ENCODE data around the gene TSPAN7.

The TSPAN7 gene

DNA sequence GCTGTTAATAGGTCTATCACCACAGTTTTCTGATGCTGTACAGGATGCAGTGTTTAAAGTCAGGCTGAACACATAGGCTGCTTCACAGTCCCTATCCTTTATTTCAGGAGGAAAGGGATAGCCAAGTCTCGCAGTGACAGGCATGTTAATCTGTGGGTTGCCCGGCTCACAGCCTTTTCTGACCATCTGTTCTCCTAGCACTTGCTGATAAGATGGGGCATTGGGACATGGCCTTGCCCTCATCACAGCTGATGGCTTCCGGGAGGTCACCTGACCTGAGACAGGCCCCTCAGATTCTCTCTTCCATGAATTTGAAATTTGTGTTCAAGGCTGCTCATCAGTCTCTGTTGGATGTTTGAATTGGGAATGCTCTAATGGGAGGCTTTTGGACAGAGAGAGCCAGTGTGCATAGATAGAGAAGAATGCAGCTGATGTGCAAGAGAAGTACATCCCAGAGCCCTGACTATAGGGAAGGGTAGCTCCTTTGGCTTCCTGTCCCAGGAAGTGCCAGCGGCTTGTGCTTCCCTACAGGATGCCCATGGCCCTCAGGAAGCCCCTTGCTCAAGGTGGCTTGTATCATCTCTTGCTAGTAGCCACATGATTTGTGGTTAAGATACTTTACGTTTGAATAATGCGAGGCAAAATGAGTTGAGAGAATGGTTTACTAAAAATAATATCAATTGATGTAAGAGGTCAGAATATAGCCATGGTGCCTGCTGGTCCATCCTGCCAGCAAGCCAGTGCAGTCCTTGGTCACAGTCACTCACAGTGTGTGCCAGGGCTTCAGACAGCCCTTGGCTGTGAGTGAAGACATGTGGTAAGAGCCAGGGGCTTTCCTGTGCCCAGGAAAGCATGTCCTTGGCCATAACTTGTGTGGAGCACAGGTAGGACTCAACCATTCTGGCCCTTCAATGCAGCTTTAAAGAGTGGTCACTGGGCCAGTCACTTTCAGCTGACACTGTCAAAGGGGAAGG is 88.6 kb downstream of the TSPAN7 start:
- DNase-seq, result peak; percentile 21 to 41

DNA sequence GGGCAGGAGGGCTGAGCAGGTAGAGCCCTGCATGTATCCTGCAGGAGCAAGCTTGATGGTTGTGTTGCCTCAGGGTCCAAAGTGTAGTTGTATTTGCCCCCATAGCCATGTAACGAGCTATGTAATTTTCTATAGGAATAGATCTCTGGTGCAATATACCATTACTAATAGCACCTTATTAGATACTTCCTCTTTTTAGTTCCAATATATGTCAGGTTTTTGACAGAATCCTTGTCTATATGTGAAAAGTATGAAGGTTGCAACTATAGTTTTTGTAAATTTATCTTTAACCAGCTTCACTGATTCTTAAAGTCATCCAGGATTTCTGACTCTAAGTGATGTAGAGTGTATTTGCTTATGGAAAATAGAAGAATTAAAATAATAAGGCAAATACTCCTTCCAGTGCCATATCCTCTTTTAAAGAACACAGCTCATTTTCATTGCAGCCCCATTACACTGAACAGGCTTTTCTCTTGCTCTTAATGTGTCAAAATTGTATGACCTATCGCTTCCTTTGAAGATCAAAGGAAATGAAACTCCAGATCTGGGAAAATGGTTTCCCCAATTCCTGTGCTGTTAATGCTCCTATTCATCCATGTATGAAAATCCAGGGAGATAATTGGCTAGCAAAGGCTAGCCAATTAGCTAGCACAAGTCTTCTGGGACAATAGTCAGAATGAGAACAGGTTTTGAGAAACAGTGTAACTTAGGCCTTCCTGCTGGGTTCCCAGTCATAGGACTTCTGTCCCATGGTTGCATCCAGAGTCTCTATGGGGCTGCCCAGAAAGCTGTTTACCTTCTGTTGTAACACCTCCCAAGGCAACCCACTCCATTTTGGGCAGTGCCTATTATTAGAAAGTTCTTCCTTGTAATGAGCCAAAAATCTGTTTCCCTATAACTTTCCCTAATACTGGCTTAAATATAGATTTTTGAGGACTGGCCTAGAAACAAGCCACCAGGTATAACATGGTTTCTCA is 90.6 kb downstream of the TSPAN7 start:
- peak in 1 of 2 experiments; percentile 5 for DNase-seq

DNA sequence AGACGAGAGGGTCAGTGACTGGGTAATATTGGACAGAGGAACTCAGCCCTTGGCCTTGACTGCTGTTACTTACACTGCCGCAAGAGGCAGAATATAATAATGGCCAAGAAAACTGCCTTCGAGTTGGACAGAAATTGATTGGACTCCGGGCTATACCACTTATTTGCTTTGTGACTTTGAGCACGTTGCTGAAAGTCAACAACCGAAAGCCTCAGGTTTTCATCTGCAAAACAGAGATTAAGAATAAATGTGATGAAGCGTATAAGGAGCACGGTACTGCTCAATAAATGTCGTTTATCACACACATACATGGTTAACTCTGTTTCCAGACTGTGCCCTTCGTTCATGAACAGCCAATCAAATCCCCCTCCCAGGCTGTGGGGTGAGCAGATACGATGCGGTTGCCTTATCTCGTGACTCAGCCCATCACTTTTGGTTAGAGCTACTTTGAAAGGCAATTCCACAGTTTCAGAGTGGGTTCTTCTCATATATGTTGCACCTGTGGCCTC is 91.6 kb downstream of the TSPAN7 start:
- DNase-seq, result no peak

DNA sequence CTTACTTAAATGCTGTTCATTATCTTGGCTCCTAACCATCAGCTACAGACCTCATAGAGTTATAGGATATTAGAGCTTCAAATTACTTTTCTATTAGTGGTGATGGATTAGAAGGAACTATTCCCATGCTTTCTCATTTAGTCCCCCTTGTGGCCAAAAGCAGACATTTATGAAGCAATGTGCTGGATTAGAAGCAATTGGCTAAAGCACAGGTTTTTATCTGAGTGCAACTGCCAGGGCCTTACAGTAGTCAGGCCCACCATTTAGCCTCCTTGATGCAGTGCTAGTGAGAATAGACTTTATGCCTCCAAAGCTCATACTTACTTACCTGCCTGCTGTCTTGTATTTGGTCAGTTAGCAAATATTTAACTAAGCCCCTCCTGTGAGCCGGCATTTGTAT is 93.0 kb downstream of the TSPAN7 start:
- peak in 1 of 2 experiments; percentile 31 for DNase-seq

DNA sequence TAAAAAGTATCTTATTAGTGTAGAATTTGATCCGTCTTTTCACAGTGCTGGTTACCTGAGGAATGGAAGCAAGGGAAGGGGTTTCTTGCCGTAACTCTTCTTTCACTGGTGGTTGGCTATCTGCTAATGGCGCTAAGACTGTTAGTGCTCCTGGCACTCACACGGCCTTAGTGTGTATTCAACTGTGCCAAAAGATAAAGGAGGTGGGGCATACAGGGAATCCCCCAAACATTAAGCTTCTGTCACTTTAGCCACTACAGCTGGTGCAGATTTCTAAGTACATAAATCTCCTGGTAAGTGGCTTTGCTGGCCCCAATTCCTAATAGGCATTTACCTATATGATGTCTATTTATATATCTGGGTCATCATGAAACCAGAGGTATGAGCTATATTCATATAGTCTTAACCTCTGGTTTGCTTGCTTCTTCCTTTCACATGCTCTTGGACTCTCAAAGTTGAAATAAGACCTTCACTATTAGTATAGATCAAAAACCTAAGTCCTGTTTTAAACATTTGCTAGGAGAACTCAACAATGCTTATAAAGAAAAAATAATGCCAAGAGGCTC is 95.1 kb downstream of the TSPAN7 start:
- DNase-seq, result no peak

DNA sequence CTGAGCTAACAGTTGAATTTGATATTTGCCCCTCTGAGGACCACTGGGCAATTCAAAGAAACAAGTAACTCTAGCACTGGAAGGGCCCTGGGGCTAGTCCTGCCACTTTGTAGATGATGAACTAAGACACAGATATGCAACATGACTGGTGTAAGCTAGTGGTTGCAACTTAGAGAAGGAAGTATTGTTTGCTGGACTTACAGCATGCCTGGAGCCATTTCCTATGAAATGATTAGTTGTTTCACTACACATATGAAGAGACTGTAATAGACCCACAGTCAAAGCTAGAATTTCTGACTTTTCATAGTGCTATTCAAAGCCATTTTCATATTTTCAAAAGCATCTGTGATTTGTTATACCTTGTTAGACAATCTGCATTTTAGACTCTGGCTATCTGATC is 96.2 kb downstream of the TSPAN7 start:
- no peak for DNase-seq

DNA sequence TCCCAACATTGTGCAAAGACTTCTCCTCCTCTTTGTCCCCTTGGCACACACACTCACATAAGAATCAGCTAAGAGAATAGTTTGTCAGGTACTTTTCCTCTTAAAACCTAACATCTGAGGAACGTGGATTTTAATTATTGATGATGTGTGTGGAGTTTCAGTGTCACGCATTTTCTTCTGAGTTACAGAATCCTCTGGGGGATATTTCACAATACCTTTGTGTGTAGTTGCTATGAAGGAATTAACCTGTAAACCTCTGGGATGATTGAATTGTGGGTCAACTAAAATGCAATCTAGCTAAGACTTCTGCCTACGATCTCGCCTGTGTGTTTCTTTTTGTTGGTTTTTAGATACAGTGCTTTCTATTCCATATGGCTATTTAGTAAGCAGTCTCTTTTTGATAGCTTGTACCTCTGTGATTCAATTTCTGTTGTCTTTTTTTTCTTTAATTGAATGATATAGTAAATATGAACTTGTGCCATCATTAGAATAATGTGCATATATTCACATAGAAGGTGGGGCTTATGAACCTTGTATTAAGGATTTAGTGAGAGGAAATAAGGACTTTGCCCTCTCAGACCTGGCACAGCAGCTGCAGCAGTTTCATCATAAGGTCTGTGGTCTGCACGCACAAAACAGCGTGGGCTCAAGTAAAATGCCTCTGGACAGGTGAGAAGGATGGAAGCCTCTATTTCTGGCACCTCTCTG is 99.2 kb downstream of the TSPAN7 start:
- no peak for DNase-seq

DNA sequence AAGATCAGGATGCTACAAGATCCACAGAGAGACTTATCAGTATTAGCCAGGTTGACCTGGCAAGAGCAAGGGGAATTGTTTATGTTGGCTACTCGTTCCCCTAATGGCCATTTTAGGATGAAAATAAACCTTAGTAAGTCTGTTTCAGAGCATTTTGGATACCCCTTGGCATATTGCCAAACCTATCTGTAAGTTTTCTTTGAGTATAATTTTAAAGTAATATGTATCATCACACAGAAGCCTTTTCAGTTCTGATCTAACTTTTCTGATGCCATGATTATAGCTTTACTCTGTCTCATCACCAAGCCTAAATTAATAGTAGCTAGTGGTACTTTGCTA is 99.7 kb downstream of the TSPAN7 start:
- no peak for DNase-seq

DNA sequence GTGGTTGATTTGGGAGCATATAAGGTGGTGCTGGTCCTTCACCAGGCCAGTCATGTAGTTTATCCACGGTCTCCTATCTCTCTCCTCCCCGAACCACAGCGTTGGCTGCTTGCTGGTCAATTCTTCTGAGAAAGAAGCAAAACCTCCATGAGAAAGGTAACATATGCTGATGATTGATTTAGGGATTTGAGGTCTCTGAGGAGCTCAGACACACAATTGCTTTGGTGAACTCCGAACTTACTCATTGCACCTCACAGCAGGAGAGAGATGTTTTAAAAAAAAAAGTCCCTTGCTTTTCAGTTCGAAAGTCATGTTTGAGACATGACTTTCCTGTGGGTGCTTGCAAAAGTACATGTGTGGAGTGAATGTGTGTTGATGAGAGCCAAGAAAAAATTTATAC is 100.2 kb downstream of the TSPAN7 start:
- DNase-seq, result no peak

DNA sequence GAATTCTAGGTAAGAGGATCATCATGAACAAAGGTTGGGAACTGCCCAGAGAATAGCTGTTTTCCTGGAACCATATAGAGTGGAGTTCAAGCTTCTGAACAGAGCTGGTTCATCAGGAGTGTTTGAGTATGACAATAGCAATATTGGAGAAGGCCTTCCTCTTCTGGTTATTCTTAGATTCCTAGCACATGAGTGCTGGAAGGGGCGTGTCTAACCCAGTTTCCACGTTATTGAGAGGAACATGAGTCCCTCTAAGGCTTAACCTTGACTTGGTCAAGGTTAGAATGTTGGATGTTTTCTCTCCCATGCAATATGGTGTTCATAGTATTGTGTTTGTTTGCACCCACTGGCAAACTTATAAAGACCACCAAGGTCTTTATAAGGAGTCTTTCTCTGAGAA is 101.3 kb downstream of the TSPAN7 start:
- DNase-seq, result no peak

DNA sequence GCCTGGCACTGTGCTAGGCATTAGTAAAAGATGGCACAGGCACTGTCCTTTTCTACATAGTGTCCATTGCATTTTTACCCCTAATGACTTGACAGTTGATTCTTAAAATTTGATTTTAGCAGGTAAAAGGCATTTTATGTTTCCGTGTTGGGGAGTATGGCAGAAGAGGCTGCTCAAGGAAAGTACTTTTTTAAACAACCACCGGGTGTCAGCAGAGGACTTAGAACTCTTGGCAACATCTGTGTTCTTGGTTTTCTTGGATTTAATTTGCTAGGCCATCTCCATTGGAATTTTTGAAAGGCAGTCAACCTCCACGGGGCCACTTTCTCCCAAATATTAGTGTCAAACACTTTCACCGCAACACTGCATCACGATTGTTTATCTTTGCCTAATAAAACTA is 102.9 kb downstream of the TSPAN7 start:
- DNase-seq, result no peak

DNA sequence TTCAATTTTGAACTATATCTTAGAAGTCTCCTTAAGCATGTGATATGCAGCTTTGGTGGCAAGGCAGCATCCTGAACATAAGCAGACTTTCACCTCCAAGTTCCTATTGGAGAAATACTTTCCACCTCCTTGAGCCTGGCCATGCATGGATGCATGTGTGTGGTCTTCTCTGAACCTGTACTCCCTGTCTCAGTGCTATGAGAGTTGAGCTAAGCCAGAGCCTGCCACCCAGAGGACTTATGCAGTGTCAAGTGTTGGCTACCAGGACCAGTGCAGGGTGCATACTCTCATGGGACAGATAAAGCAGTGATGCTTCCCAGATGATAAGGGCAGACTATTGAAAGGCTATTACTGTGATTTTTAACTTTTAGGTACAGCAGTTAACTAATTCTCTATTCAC is 105.6 kb downstream of the TSPAN7 start:
- DNase-seq, result no peak

DNA sequence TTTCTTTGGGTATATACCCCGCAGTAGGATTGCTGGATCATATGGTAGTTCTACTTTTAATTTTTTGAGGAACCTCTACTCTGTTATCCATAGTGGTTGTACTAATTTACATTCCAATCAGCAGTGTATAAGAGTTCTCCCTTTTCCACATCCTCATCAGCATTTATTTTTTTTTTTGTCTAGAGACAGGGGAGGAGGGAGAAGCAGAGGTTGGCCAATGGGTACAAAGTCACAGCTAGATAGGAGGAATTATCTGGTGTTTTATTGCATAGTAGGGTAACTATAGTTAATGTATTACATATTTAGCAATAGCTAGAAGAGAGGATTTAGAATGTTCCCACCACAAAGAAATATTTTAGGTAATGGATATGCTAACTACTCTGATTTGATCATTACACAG is 107.4 kb downstream of the TSPAN7 start:
- no peak for DNase-seq

DNA sequence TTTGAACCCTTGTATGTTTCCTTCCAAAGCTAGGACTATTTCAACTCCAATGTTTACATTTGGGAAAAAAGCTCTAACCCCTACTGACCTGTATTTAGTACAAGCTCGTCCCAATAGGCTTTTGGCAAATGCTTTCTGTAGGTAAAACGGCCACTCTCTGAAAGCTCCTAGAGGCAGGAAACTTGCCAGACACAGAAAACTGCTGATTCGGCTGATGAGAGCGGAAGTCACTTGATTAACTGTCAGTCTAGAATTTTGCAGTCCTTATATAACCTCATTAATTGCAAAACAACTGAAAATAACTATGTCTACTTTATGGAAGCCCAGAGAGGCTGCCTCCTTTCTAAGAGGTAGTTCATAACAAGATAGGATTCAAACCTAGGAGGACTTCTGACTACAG is 108.1 kb downstream of the TSPAN7 start:
- no peak for DNase-seq

DNA sequence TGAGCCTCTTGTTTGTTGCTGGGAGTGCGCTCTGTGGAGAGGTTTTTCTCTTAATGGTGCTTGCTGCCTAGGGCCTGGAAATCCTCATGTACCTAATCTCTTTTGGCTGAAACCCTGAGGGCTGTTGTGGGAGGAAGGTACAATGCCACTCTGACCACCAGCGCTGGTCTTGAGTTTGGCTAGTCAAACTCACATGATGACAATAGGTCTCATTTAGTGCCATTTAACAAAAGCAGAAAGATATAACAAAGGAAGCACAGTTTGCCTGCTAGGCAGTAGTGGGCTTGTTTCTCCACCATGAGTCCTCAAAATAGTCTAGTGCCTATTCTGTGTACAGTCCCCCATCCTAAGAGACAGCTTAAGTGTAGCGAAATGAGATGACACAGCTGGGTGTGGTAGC is 111.3 kb downstream of the TSPAN7 start:
- no peak for DNase-seq

DNA sequence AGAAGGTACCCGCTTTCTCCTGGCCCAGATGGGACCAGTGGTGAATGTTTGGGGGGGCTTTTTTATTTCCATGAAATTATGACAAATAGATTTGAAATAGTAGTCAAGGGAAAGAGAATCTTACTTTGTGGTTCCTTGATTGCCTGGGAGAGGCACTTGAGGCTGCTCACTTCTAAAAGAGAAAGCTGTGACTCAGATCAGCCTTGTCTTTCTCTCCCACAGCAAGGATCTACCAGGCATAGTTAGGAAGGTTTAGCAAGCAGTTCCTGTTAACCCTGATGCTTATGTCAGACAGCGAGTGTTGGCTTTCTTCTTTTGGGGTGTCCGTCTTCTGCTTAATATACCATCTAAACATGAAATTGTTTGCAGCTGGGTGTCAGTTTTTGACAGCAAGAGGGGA is 114.5 kb downstream of the TSPAN7 start:
- no peak for DNase-seq

DNA sequence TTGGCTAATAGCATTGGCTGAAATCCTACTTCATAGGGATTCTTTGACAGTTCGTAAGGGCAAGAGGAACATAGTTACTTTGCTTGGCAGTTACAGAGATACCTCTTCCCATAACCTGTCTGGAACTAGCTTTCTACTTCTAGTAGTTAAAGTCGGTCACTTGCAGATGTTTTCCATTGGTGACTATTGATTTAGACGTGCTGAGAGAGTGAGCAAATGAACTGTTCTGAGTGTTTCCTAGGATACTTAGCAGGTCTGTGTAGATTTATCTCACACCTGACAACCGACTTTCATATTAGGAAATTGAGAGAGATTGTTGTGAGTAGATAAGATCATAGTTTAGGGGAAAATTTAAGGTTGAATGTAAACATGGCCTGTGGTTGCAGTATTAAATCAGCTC is 116.8 kb downstream of the TSPAN7 start:
- DNase-seq, result no peak

DNA sequence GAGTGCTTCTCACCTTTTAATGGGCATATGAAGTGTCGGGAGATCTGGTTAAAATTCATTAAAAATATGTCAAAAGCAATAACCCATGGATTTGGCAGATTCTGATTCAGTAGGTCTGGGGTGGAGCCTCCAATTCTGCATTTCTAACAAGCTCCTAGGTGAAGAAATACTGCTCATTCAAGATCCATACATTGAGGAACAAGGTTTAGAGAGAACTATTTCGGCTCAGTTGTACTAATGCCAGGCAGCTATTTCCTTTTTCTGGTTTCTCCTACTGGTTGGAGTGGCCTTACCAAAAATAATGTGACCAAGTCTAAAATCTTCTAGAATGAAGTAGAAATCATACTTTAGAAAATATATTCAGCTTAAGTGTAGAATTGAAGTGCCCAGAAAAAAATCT is 117.5 kb downstream of the TSPAN7 start:
- no peak for DNase-seq

DNA sequence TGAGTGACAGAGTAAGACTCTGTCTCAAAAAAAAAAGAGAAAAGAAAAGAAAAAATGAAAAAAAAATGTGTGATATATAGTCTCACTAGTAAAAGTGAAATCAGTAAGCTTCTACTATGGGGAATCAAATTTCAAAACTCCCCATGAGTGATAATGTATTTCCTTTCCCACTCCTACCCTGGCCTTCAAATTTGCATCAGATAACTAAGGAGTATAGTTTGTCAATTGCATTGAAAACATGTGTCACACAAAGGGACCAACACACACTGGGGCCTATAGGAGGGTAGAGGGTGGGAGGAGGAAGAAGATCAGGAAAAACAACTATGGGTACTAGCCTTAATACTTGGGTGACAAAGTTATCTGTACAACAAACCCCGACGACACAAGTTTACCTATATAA is 118.4 kb downstream of the TSPAN7 start:
- DNase-seq, result no peak

DNA sequence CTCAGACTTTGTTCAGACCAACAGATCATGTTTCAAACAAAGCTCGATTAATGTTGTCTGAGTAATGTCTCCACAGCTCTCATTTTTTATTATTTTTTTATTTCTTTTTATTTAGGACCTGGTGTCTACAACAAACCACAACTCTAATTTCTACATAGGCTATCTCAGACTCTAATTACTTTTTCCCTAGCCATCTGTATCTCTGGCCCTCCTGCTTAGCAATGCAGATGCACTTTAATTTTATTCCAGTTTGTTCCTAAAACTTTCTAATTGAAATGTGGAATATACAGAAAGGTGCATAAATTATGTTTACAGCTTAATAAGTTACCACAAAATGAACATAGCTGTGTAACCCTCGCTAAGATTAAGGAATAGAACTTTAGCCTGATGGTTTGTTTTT is 120.8 kb downstream of the TSPAN7 start:
- no peak for DNase-seq

DNA sequence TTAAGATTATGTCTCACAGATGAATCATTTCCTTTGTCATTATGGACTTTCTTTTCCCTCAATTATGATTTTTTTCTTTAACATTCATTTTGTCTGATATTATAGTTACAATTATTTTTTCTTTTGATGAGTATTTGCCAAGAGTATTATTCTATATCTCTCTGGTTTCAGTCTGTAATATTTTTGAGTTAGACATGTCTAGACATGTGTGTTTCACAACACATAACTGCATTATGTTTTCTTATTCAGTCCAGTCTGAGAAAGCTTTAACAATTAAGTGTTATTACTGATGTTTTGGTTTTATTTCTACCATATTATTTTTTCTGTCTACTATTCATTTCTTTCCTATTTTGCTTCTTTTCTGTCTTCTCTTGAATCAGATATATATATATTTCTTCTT is 131.6 kb downstream of the TSPAN7 start:
- no peak for DNase-seq

DNA sequence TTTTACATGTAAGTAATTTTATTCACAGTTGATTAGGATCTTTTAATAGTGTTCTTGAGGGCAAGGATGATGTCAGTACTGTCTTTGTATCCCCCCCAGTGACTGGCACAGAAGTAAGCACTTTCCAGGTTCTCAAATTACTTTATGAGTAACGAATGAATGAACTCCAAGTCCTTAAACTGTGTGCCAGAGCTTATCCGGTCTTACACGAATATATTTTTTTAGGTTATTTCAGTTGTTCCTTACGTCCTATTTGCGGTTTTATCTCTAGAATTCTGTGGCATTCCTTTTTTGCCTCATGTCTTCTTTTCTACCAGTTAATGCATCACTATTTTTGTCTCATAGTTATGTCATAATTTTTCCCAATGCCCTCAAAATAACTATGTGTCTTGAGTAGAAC is 133.1 kb downstream of the TSPAN7 start:
- no peak for DNase-seq

DNA sequence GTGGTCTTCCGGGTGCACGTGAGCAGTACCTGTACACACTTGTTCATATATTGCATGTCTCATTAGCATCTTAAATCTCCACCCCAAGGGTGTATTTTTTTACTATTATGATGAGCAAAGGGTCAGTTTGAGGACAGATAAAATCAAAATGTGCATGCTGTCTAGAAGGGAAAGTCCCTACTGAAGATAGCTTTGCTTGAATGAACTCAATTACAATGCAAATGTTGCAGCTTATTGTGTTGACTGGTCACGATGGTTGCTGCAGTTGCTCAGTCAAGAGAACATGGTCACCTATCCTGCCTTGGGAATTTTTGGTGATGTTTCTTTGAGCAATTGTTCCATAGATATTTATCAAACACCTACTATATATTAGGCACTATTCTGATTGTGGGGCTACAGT is 136.1 kb downstream of the TSPAN7 start:
- no peak for DNase-seq

Measured in cerebellar nuclear complex (tissue), 1 donor.